Mesodermal cell (in vitro differentiated cells): ENCODE results near the gene MECP2.

Experiments used
- H3K27ac ChIP-seq: 2 replicates; pipeline ENCODE4 v1.7.0; 2013; ENCODE audit warnings: mild to moderate bottlenecking, low read depth, low read length, moderate library complexity; ENCODE audit not compliant: severe bottlenecking
- H3K36me3 ChIP-seq: 2 replicates; pipeline ENCODE4 v1.7.1; 2013; ENCODE audit warnings: mild to moderate bottlenecking, low read length, moderate library complexity; ENCODE audit not compliant: control insufficient read depth, insufficient read depth
- H3K4me1 ChIP-seq: one replicate; pipeline ENCODE4 v1.7.1; 2013; ENCODE audit warnings: mild to moderate bottlenecking, low read length; ENCODE audit not compliant: insufficient read depth, control insufficient read depth, poor library complexity, severe bottlenecking
- H3K4me3 ChIP-seq: 2 replicates; pipeline ENCODE4 v1.7.0; 2013; ENCODE audit warnings: low read length, control low read depth, mild to moderate bottlenecking; ENCODE audit not compliant: insufficient read depth, poor library complexity, severe bottlenecking; ENCODE audit errors: extremely low read depth
- H3K9me3 ChIP-seq: 2 replicates; pipeline ENCODE4 v1.7.1; 2013; ENCODE audit warnings: mild to moderate bottlenecking, low read length, moderate library complexity; ENCODE audit not compliant: control insufficient read depth
- WGBS, 2 experiments: methylation state at CpG; one replicate each; pipeline ENCODE4 v1.1.5; 2013; ENCODE audit warnings: missing lambda C conversion rate in 2 of 2; ENCODE audit not compliant: insufficient coverage in 2 of 2; 5-methylcytosine and 5-hydroxymethylcytosine counted together

MECP2 gene

GRCh38 chrX:154059729-154060245, 37.7 kb downstream of the MECP2 start:
- Histone ChIP-seq H3K27ac (no peak overlapping the region), H3K9me3 (no peaks in the 10 kb centered on the region), H3K4me1 (no peaks in the 10 kb centered on the region), H3K36me3 (peaks cover 24% of the 10 kb centered on the region), H3K4me3 (no peak overlapping the region)
- 100% methylated on average over 1 of the region's 5 CpGs; no CpG with 5 or more reads in 1 of the 2 experiments for WGBS, 2 experiments

DNA sequence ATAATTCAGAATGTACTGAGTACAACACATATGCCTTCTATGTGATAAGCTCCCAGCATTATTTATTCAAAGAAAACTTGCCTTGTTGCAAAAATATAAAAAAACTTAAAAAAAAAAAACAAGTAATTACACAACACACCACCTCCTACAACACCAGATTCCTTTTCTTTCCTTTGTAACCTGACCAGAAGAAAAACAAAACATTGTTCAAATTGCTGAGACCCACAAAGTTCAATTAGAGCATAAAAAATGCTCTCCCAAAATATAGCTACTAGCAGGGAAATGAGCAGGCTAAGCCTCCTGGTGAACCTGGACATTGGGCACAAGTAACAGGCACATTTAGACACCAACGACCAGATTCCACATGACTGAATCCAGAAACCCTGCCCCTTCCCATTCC, 38.3 kb downstream of the MECP2 start:
- WGBS, 2 experiments: no CpG with 5 or more reads among the region's 1 CpG
- Histone ChIP-seq H3K4me3 (no peak overlapping the region), H3K9me3 (no peaks in the 10 kb centered on the region), H3K36me3 (peaks cover 24% of the 10 kb centered on the region), H3K4me1 (no peaks in the 10 kb centered on the region), H3K27ac (no peak overlapping the region)

- no peaks in the 10 kb centered on the region for H3K9me3 ChIP-seq
- H3K4me3 ChIP-seq: no peak overlapping the region
- no peak overlapping the region for H3K27ac ChIP-seq
- H3K4me1 ChIP-seq: no peaks in the 10 kb centered on the region
- H3K36me3 ChIP-seq: peaks cover 25% of the 10 kb centered on the region
- WGBS, 2 experiments: 94% methylated on average over 5 of the region's 11 CpGs; no CpG with 5 or more reads in 1 of the 2 experiments
Measured at GRCh38 chrX:154058214-154058997, 39.1 kb downstream of the MECP2 start.

DNA sequence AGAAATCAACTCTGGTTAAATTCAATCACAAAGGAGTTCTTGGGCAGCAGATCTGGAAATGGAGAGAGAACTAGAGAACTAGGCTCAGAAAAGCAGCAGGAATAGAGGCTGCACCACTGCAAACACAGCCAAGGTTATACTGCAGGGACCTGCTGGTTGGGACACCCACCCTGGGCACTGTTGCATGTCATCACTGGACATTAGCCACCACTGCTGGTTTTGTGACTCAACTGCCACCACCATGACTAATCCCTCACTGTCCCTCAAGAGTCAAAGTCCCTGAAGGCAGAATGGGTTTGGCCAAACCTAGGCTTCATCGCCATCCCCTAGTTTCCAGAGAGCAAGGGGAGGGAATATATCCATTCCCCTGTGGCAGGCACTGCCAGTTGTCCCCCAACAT, 39.7 kb downstream of the MECP2 start:
- Histone ChIP-seq H3K4me1 (no peaks in the 10 kb centered on the region), H3K27ac (no peak overlapping the region), H3K9me3 (no peaks in the 10 kb centered on the region), H3K4me3 (no peak overlapping the region), H3K36me3 (peaks cover 29% of the 10 kb centered on the region)
- no CpG with 5 or more reads among the region's 1 CpG for WGBS, 2 experiments

GRCh38 chrX:154056770-154057241, 40.7 kb downstream of the MECP2 start:
- peaks cover 29% of the 10 kb centered on the region for H3K36me3 ChIP-seq
- WGBS, 2 experiments: 98 to 99% methylated on average over 5 to 7 of the region's 8 CpGs
- H3K9me3 ChIP-seq: no peaks in the 10 kb centered on the region
- peaks cover 3% of the 10 kb centered on the region for H3K4me1 ChIP-seq
- no peak overlapping the region for H3K27ac ChIP-seq
- no peak overlapping the region for H3K4me3 ChIP-seq

- H3K4me3 ChIP-seq: no peak overlapping the region
- peaks cover 3% of the 10 kb centered on the region for H3K4me1 ChIP-seq
- no CpG with 5 or more reads among the region's 8 CpGs for WGBS, 2 experiments
- peaks cover 20% of the 10 kb centered on the region for H3K36me3 ChIP-seq
- H3K27ac ChIP-seq: no peak overlapping the region
- H3K9me3 ChIP-seq: no peaks in the 10 kb centered on the region
Measured at GRCh38 chrX:154051201-154051810, 46.2 kb downstream of the MECP2 start.

- H3K4me1 ChIP-seq: peaks cover 3% of the 10 kb centered on the region
- H3K27ac ChIP-seq: no peak overlapping the region
- no peaks in the 10 kb centered on the region for H3K9me3 ChIP-seq
- peaks cover 20% of the 10 kb centered on the region for H3K36me3 ChIP-seq
- no peak overlapping the region for H3K4me3 ChIP-seq
- 87 to 91% methylated on average over 4 to 5 of the region's 7 CpGs for WGBS, 2 experiments
Measured at GRCh38 chrX:154050113-154050495, 47.4 kb downstream of the MECP2 start.

DNA sequence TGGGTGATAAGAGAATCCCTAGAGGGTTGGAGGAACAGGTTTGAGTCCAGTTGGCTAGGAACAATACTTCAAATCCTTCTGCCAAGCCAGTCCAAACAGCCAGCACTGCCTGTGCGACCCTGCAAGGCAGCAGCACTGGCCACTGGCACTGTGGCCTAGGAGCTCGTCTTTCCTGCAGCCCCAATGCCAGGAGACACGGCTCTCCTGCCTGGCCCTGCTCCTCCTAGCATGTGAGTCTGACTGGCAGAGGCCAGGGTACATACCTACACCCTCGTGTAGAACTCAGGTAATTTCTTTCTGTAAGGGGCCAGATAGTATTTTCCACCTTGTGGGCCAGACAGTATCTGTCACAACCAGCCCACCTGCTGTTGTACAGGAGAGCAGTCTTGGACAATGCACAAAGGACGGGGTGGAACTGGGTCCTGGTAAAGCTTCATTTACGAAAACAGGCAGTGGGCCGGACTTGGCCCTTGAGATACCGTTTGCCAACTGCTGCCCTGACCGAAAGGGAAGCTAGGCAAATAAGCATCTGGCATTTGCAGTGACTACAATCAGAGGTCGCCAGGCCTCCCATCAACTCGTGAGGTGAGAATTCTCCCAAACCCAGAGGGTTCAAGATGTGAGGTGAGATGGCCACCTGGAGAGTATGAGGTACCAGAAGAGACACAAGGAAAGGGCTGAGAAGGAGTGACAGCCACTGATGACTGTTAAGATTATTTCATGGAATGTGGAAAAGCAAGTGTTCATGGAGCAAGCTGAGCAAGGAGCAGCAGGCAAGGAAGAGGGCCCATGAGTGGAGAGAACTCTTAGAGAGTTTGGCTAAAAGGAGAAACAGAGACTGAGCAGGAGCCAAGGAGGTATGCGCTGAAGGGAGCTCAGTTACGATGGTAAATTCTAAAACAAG, 48.1 kb downstream of the MECP2 start:
- Histone ChIP-seq H3K36me3 (peaks cover 20% of the 10 kb centered on the region), H3K27ac (no peak overlapping the region), H3K4me3 (no peak overlapping the region), H3K9me3 (no peaks in the 10 kb centered on the region), H3K4me1 (peaks cover 3% of the 10 kb centered on the region)
- WGBS, 2 experiments: 93 to 97% methylated on average over 8 to 10 of the region's 13 CpGs

DNA sequence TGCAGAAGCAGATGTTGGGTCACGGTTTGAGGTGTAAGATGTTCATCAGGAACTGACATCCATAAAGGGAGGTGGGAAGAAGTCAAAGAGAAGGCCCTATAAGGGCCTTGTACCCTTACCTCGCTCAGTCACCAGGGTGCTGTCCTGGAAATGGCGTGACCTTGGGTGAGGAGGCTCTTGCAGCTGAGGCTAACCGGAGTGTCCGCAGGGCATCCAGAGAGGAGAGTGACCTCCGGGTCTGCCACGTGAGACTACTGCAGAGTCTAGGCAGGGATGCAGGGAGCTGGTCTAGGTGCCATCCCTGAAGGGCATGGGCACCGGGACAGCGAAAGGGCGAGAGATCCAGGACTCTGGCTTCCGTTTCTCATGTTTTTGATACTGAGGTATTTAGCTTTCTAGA, 49.1 kb downstream of the MECP2 start:
- no peaks in the 10 kb centered on the region for H3K9me3 ChIP-seq
- H3K4me3 ChIP-seq: no peak overlapping the region
- WGBS, 2 experiments: 93% methylated on average over 7 of the region's 11 CpGs; no CpG with 5 or more reads in 1 of the 2 experiments
- H3K36me3 ChIP-seq: peaks cover 19% of the 10 kb centered on the region
- H3K27ac ChIP-seq: no peak overlapping the region
- peaks cover 3% of the 10 kb centered on the region for H3K4me1 ChIP-seq

DNA sequence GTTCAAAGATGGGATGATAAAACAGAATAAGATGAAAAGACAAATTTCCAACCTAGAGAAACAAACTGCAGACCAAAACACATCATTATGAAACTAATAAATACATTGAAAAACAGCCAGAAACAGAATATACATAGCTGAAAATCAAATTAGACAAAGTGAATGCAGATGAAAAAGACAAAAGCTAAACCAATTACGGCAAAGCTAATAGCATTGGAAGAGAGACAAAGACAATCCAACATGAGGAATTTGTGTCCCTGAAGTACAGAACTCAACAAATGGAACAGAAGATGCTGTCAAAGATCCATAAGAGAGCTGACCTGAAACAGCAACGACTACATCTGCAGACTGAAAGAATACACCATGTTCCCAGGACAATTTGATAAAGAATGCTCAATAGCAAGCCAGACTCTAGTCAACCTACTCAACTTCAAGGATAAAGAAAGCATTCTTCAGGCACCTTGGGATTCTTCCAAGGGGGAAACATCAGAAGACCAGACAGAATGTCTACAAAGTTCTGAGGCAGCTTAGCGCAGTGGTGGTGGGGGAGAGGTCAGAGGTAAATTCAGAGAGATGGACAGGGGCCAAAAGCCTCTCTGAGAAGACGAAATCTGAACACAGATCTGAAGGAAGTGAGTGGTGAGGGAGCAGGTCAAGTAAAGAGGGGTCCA, 50.4 kb downstream of the MECP2 start:
- peaks cover 15% of the 10 kb centered on the region for H3K36me3 ChIP-seq
- H3K27ac ChIP-seq: peak overlapping the region; percentile 64
- peaks cover 2% of the 10 kb centered on the region for H3K4me1 ChIP-seq
- H3K4me3 ChIP-seq: no peak overlapping the region
- H3K9me3 ChIP-seq: no peaks in the 10 kb centered on the region
- 92 to 100% methylated on average over 2 of the region's 4 CpGs for WGBS, 2 experiments
